Esophagus muscularis mucosa (tissue), 2 donors: ENCODE measurements around the gene LMO7.

Experiments
- POLR2A ChIP-seq: fragments of 450-650 bp; IDR thresholded peaks from one replicate; pipeline ENCODE4 v1.6.1; 2017; ENCODE audit warnings: antibody characterized with exemption, moderate library complexity, mild to moderate bottlenecking, low read depth
- POLR2AphosphoS5 ChIP-seq, 2 donors: sonication (generic); formaldehyde crosslinking; IDR thresholded peaks; one replicate each; pipeline ENCODE4 v1.6.1; 2017; ENCODE audit warnings: antibody characterized with exemption in 2 of 2

DNA sequence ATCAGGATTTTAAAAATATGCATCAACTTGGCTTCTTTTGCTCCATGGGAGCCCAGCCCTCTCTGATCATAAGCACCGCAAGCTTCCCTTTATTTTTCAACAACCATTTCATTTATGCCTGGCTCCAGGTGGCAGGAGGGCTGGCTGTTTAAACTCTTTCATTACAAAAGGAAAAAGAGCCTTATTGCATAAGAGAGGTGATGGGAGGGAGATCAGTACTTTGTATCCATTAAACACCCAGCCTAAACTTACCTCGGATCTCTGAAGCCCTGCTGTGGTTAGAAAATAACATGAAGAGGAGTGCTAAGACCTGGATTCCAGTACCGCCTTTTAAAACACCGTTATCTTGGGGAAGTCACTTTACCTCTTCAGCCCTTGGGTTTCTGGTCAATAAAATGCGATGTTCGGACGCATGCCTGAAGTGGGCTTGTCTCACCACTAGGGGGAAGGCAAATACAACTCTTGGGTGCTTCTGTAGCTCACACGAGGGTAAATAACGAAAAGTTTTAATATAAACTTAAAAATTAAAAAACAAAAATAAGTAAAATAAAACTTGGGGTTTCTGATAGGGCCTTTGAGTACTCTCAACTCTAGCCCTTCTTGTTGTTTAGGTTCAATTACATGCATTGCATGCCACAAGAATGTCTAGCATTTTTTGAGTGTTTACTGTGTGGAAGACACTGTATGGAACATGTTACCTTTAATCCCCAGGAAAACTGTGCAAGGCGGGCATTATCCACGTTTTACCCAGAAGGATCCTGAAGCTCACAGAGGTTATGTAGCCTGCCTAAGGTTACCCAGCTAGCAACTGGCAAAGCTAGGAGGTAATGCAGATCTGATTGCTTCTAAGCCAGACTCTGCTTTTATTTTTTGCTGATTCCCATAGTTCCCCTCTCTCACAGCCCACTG, 240.3 kb downstream of the LMO7 start:
- TF ChIP-seq POLR2A, result no peak
- TF ChIP-seq POLR2AphosphoS5 (IDR thresholded peaks at IDR 0.05), result peak in 1 of 2 donors; percentile 24
